ENCODE results near the gene PLA2G2E.
"Not testable (repeated sequence)": the region's sequence is repeated elsewhere in the genome, so short reads cannot be mapped to it uniquely, and the experiment has no call there.

Gene PLA2G2E

DNA sequence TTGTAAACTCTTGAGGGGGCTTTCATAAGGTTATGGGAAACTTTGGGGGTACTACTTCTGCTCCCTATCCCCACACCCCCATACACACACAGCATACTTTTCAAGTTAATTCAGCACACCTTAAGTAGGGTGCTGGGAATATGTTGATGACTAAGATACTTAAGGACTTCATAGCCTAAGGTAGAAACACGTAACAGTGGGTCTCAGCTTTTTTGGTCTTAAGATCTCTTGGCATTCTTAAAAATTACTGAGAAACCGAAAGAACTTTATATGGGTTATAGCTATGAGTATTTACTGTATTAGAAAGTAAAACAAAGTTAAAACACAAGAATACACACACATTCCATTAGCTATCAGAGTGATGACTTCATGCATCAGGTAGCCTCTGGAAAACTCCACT is 39.1 kb downstream of the PLA2G2E start:
- no peak for DNase-seq (ENCODE audit: low read depth, low spot score)

DNA sequence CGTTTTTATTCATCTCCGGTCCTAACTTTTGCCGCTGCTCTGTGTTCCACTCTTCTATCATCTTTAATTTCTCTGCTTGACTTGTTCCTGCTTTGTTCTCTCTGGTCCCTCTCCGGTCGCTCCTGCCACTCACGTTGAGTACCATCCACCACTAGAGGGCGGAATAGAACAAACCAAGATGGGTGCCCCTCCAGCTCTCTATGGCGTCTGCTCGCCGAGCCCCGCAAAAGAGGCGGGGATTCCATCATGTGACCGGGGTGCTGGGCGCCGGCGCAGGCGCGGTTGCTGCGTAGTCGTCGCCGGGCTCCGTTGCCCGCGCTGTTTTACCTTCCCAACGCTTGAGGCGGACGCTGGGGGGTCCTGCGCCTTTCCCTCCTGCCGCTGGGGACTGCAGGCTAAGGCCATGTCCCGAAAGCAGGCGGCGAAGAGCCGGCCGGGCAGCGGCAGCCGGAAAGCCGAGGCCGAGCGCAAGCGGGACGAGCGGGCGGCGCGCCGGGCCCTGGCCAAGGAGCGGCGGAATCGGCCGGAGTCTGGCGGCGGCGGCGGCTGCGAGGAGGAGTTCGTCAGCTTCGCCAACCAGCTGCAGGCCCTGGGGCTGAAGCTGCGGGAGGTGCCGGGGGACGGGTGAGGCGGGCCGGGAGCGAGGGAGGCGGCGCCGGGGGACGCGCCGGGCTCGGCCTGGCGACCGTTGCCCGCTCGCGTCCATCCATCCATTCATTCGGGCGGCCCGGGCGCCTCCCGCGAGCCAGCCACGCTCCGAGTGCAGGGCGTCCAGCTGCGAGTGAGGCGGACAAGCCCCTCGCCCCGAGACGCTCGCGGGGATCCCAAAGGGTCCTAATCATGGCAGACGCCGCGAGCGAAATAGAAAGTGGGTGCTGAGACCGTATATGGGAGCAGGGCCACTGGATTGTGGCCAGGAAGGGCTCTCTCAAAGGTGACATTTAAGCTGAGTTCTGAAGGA is 41.0 kb downstream of the PLA2G2E start, which contains the start of gene OTUD3:
Gene OTUD3 (plus strand): TSS at position 285 of the 961 bp plus-strand sequence. CDS start 119 bp downstream, at position 404.
- peak; percentile 89 for DNase-seq (ENCODE audit: low read depth, low spot score)

DNA sequence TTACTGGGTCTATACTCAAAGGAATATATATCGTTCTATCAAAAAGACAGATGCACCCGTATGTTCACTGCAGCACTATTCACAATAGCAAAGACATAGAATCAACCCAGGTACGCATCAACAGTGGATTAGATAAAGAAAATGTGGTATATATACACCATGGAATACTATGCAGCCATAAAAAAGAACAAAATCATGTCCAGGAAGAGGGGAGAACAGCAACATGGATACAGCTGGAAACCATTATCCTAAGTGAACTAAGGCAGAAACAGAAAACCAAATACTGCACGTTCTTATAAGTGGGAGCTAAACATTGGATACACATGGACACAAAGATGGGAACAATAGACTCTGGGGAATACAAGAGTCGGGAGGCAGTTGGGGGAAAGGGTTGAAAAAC is 42.6 kb downstream of the PLA2G2E start:
- DNase-seq (ENCODE audit: low read depth, low spot score) = not testable (repeated sequence)

DNA sequence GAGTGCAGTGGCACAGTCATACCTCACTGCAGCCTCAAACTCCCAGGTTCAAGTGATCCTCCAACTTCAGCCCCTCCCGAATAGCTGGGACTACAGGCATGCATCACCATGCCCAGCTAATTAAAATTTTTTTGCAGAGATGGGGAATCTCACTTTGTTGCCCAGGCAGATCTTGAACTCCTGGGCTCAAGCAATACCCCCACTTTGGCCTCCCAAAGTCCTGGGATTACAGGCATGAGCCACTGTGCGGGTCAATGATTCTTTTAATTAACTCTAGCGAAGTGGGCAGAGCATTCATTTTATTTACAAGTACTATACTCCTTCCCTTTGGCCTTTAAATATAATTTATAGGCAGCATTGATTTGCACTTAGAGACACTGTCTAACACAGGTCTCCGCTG is 43.8 kb downstream of the PLA2G2E start:
- DNase-seq (ENCODE audit: low read depth, low spot score) = no peak

DNA sequence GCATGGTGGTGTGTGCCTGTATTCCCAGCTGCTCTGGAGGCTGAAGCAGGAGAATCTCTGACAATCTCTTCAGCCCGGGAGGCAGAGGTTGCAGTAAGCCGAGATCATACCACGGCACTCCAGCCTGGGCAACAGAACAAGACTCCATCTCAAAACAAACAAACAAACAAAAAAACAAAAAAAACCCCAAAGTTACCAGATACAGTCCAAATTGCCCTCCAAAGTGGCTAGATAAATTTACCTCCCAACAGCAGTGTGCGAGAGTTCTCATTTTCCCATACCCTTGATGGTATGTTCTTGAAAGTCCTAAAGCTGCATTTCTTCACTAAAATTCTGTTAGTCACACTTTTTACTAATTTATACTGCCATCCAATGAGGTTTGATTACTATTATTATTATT is 44.2 kb downstream of the PLA2G2E start:
- DNase-seq (ENCODE audit: low read depth, low spot score) = no peak

DNA sequence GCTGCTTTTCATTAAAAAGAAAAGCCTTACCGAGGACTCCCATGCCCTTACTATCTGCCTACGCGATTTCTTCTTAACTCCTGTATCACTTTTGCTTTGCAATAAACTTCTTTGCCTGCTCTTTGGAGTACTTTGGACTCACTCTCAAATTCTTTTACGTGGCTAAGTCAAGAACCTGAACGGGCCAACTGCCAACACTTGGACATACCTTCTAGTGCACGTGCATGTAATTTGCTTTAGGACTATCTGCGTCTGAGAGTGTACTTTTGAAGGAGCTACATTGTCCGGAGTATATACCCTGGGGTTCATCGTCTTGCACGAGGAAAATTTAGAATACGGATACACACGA is 44.8 kb downstream of the PLA2G2E start:
- no peak for DNase-seq (ENCODE audit: low read depth, low spot score)

DNA sequence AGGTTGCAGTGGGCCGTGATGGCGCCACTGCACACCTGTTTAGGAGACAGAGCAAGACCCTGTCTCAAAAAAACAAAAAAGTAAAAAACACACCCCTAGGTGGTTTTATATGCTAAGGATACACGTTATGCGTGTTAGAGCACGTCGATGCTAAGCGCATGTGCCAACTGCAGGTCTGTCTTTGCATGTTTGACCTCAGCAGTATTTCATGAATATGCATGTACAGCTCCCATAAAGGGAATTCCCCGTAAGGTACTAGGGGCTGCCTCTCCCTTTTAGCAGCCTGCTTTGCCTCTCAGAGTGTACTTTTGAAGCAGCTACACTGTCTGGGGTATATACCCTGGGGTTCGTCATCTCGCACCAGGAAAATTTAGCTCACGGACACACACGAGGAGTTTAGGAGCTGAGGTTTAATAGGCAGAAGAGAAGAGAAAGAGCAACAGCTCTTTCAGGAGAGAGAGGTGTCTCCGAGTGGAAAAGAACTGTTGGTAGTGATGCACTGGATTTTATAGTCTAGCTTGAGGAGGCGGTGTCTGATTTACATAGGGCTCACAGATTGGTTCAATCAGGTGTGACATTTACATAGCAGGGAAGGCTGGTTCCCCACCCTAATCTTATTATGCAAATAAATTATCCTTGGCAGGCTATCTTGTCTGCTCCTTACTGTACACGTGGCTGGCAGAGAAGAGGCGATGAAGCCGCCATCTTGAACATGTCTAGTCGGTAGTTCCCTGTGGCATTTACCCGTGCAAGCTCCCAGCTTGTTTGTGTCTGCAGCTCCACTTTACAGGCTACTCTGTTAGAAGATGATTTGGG is 45.4 kb downstream of the PLA2G2E start:
- DNase-seq (ENCODE audit: low read depth, low spot score) = no peak

DNA sequence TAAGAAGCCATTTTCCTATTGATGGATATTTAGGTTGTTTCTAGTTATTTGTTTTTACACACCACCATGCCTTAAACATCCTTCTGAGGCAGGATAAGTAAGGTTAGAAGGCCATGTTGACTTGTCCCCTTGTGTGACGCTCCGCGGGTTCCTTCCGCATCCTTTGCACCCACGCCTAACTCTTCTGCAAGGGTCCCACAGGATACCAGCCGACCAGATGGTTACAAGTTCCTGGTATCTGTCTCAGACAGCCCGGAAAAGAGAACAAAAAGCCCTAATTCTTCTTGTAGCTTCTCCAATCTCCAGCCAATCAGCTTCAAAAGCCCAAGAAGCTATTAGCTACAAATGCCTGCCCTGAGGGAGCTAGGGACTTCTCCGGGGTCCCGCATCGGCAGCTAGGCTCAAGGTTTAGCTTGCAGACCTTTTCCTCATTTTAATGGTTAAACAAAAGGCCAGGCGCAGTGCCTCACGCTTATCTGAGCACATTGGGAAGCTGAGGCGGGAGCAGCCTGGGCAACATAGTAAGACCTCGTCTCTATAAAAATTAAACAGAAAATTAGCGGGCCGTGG is 46.2 kb downstream of the PLA2G2E start:
- DNase-seq (ENCODE audit: low read depth, low spot score) = no peak

DNA sequence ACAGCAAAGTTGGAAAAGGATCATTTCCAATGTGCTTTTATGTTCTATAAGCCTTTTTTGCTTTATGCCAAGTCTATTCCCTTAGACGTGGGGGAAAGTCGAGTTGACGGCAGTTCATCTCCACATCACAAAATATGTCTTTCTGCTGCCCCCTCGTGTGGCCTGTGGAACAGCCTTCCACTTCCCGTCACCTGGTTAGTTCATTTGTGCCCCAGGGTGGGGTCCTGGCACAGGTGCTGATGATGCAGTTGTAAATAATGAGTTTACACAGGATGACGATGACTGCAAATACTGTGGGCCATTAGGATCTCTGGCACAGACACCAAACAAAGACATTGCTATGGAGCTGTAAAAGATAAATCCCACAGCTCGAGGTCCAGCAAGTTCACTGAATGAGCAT is 51.2 kb downstream of the PLA2G2E start:
- DNase-seq (ENCODE audit: low read depth, low spot score) = no peak

Data from brain pericyte (primary cell).